ENCODE data around the gene PTPRM. TPM values are rescaled to one million over a fixed set of nuclear protein-coding genes. Genes with fewer than 3 reads are reported as not detected.

The PTPRM gene
- total and polyA plus RNA-seq, 3 donors from 2014 or later, result 76.4 to 101 (median 94.6) TPM

GRCh38 chr18:8218197-8218596 lies 651.1 kb downstream of the PTPRM start:
- Histone ChIP-seq H3K36me3 (ENCODE audit: low read depth, missing control alignments) (no peaks in the 10 kb centered on the region), H3K9me3 (no peaks in the 10 kb centered on the region), H3K27ac (no peak overlapping the region), H3K4me1 (no peaks in the 10 kb centered on the region), H3K27me3 (no peaks in the 10 kb centered on the region), H3K4me3 (no peak overlapping the region)
- no peak for TF ChIP-seq POLR2A (IDR thresholded peaks at IDR 0.05)
- no peak for TF ChIP-seq CTCF (IDR thresholded peaks at IDR 0.05)
- WGBS, 2 donors, result 80 to 92% methylated on average over 4 of the region's 4 CpGs
- intact Hi-C loops (cut with DNase I; ENCODE audit: low total_unique reads), result no loop called here
- DNase-seq, result no peak

- 76 to 87% methylated on average over 3 of the region's 3 CpGs for WGBS, 2 donors
- intact Hi-C loops (cut with DNase I; ENCODE audit: low total_unique reads), result no loop called here
- Histone ChIP-seq H3K4me3 (no peak overlapping the region), H3K4me1 (no peaks in the 10 kb centered on the region), H3K27ac (no peak overlapping the region), H3K27me3 (no peaks in the 10 kb centered on the region), H3K9me3 (no peaks in the 10 kb centered on the region), H3K36me3 (ENCODE audit: low read depth, missing control alignments) (no peaks in the 10 kb centered on the region)
- no peak for TF ChIP-seq CTCF (IDR thresholded peaks at IDR 0.05)
- no peak for TF ChIP-seq POLR2A (IDR thresholded peaks at IDR 0.05)
- DNase-seq, result no peak
These were observed 654.3 kb downstream of the PTPRM start for GRCh38 chr18:8221452-8221851.

- no peak for DNase-seq
- 96 to 97% methylated on average over 3 of the region's 3 CpGs for WGBS, 2 donors
- TF ChIP-seq POLR2A (IDR thresholded peaks at IDR 0.05), result no peak
- TF ChIP-seq CTCF (IDR thresholded peaks at IDR 0.05), result no peak
- no peaks in the 10 kb centered on the region for H3K9me3 ChIP-seq
- intact Hi-C loops (cut with DNase I; ENCODE audit: low total_unique reads), result no loop called here
- no peaks in the 10 kb centered on the region for H3K27me3 ChIP-seq
- no peak overlapping the region for H3K27ac ChIP-seq
- H3K36me3 ChIP-seq (ENCODE audit: low read depth, missing control alignments), result no peaks in the 10 kb centered on the region
- H3K4me1 ChIP-seq, result no peaks in the 10 kb centered on the region
- H3K4me3 ChIP-seq, result no peak overlapping the region
These were observed 657.5 kb downstream of the PTPRM start for GRCh38 chr18:8224576-8224975.

DNA sequence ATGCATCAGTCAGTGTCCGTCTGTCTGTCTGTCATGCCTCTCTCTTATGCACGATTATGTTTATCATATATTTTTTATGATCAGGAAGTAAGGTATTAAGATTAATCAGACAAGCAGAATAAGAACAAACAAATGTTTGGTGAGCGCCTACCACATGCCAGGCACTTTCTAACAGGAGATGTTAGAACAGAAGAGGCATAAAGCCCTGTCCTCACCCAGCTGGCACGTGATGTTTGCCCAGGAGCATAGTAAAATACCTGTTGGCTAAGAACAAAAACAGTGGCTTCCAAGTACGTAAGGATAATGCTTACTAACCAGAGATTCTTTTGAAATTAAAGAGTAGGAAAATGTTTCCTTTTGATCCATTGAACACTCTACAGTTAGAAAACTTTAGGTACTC lies 661.9 kb downstream of the PTPRM start:
- 85 to 88% methylated on average over 5 of the region's 5 CpGs for WGBS, 2 donors
- no peak for DNase-seq
- intact Hi-C loops (cut with DNase I; ENCODE audit: low total_unique reads), result no loop called here
- Histone ChIP-seq H3K9me3 (no peaks in the 10 kb centered on the region), H3K4me1 (no peaks in the 10 kb centered on the region), H3K4me3 (no peak overlapping the region), H3K27ac (no peak overlapping the region), H3K36me3 (ENCODE audit: low read depth, missing control alignments) (no peaks in the 10 kb centered on the region), H3K27me3 (no peaks in the 10 kb centered on the region)
- no peak for TF ChIP-seq CTCF (IDR thresholded peaks at IDR 0.05)
- TF ChIP-seq POLR2A (IDR thresholded peaks at IDR 0.05), result no peak

DNA sequence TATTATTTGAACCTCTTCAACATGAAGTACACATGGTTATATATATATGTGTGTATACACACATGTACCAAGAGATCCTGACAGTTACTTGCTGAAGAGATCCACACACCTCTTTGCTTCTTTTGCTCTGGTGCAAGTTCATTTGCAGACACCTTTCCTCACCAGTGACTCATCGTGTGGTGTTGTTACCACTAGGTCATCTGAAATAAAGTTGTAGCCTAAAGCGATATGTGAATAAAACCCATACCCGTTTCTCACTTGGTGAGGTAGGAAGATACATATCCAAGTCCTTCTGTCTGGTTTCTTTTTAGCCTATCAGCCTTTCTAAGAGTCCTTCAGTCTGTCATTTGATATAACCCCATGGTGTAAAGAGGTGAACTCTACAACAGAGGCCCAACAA lies 662.7 kb downstream of the PTPRM start:
- Histone ChIP-seq H3K9me3 (no peaks in the 10 kb centered on the region), H3K27me3 (no peaks in the 10 kb centered on the region), H3K36me3 (ENCODE audit: low read depth, missing control alignments) (no peaks in the 10 kb centered on the region), H3K27ac (no peak overlapping the region), H3K4me3 (no peak overlapping the region), H3K4me1 (no peaks in the 10 kb centered on the region)
- DNase-seq, result no peak
- WGBS, 2 donors, result 94 to 95% methylated on average over 3 of the region's 3 CpGs
- TF ChIP-seq CTCF (IDR thresholded peaks at IDR 0.05) (no peak), POLR2A (IDR thresholded peaks at IDR 0.05) (no peak)
- intact Hi-C loops (cut with DNase I; ENCODE audit: low total_unique reads), result no loop called here
